Measurements from ENCODE around the gene PM20D1.

The PM20D1 gene

DNA sequence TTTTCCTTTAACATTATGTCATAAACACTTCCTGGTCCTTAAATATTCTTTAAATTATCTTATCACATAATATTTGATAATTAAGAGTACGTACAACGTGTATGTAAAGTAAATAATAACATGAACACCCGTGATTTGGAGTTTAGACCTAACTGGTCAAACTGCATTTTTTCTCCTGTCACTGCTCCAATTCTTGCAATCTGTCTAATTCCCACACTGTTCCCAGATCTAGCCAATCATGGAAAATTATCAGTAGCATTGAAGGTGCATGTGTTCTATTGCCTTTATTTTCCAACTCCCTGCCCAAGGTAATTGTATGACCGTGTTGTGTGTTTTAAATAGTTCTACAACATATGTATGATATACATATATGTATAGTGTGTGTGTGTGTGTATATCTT, 2.1 kb upstream of the PM20D1 start:
- no peak overlapping the region for H3K27ac ChIP-seq
- TF ChIP-seq, protein P1, sequence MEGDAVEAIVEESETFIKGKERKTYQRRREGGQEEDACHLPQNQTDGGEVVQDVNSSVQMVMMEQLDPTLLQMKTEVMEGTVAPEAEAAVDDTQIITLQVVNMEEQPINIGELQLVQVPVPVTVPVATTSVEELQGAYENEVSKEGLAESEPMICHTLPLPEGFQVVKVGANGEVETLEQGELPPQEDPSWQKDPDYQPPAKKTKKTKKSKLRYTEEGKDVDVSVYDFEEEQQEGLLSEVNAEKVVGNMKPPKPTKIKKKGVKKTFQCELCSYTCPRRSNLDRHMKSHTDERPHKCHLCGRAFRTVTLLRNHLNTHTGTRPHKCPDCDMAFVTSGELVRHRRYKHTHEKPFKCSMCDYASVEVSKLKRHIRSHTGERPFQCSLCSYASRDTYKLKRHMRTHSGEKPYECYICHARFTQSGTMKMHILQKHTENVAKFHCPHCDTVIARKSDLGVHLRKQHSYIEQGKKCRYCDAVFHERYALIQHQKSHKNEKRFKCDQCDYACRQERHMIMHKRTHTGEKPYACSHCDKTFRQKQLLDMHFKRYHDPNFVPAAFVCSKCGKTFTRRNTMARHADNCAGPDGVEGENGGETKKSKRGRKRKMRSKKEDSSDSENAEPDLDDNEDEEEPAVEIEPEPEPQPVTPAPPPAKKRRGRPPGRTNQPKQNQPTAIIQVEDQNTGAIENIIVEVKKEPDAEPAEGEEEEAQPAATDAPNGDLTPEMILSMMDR (IDR thresholded peaks at IDR 0.05): no peak
- TF ChIP-seq ZFX (IDR thresholded peaks at IDR 0.05; ENCODE audit: borderline replicate concordance): no peak

DNA sequence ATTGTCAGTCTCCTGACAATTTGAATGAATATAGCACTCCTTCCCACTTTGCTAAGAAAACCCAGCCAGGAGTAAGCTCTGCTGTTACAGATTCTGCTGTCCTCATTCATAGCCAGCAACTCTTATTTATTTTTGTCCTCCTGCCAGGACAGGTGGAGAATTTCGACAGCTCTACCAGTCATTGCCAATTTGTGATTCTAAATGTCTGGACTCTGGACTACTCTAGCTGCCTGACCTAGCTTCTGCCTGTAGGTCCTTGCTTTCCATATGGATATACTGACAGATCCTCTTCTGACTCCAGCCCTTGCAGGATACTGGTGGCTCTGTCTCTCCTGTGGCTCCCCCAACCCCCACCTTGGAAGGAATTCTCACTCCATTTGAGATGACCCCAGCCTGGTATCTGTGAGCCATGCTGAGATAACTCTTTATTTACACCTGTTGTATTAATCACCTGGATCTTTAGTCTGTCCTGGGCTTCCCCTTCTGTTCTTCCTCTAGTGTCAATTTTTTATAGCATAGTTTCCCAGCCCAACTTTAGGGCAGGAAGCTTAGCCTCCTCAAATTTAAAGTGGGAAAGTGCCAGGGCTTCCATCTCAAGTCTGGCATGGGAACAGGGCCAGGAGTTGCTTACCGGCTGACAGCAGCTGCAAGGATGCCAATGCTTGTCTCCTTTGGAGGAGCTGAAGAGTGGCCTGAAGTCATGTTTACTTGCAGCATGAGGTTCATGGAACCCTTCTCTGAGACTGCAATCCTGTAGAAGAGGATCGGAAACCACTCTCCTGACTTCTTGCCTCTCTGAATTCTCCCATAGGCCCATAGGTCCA, 6.7 kb downstream of the PM20D1 start:
- TF ChIP-seq ZFX (IDR thresholded peaks at IDR 0.05; ENCODE audit: borderline replicate concordance): no peak
- TF ChIP-seq, protein P1 (IDR thresholded peaks at IDR 0.05): no peak
- H3K27ac ChIP-seq: no peak overlapping the region

DNA sequence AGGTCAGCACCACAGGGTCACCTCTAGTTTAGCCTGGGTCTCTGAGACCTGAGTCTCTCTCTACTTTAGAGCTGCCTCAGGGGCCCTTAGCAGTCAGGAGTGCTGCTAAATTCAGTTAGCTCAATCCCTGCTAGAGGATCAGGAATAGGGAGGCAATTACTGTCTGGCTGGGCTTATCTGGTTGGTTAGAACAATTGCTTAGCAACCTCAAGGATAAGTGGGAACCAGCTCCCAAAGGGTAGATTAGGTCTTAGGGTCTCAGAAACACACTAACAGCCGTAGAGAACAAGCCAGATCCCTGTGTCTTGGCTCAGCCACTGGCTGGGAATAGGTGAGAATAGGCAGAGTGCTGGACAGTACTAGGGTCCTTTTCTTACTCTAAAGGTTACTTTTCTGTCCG, 7.7 kb downstream of the PM20D1 start:
- TF ChIP-seq ZFX (IDR thresholded peaks at IDR 0.05; ENCODE audit: borderline replicate concordance): no peak
- TF ChIP-seq, protein P1 (IDR thresholded peaks at IDR 0.05): no peak
- no peak overlapping the region for H3K27ac ChIP-seq

DNA sequence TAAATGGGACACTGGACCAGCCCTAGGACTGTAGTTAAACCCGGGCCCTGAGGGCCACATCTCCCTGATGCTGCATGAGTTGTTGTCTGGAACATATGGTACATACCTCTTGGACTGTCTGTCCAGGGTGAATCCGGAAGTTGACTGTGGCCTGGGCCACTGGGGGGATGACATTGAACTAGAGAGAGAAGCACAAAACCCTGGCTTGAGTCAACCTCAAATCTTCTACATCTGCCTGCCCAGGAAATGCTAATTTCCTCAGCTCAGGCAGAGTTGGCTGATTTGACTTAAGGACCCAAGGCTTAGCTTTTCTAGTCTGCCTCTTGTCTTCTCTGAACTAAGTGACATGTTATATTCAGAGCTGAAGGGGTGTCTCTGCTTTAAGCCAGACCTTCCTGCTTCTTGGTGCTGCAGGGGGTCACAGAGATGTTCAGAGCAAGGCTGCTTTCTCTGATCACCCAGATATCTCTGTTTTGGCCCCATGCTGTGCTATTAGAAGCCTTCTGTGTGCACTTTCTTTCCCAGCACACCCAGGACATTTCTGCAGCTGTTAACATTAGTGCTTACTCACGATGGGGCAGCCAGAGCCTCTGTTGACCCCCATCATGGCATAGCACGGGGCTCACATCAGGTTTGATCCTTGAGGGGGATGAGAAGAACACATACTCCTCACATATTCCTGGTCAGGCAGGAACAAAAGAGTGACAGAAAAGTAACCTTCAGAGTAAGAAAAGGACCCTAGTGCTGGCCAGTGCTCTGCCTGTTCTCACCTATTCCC, 9.6 kb downstream of the PM20D1 start:
- no peak overlapping the region for H3K27ac ChIP-seq
- no peak for TF ChIP-seq ZFX (IDR thresholded peaks at IDR 0.05; ENCODE audit: borderline replicate concordance)
- TF ChIP-seq, protein P1 (IDR thresholded peaks at IDR 0.05): no peak

DNA sequence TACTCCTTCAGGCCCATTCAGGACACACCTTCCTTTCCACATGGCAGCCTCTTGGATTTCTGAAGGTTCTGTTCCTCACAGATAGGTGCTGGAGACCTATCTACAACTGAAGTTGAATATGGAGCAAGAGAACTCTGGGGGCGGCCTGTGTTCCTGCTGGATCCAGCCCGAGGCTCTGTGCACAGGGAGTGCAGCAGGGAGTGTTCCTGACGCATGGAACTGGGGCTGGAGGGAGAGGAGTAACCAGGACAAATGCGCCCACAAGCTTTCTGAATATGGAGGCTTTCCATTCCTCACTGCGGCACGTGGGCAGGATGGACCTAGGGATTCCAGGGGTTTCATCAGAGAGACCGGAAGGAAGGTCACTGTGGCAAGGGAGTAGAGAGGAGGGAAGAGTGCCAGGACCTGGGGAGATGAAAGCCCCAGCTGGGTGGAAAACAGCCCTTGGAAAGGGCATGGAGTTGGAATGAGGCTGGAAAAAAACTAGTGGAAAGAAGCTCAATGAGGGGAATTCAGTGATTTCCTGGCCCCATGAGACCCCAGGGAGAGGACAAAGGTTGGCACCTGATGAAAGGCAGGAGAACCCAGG, 12.5 kb downstream of the PM20D1 start:
- TF ChIP-seq ZFX (IDR thresholded peaks at IDR 0.05; ENCODE audit: borderline replicate concordance): no peak
- TF ChIP-seq, protein P1 (IDR thresholded peaks at IDR 0.05): no peak
- no peak overlapping the region for H3K27ac ChIP-seq

DNA sequence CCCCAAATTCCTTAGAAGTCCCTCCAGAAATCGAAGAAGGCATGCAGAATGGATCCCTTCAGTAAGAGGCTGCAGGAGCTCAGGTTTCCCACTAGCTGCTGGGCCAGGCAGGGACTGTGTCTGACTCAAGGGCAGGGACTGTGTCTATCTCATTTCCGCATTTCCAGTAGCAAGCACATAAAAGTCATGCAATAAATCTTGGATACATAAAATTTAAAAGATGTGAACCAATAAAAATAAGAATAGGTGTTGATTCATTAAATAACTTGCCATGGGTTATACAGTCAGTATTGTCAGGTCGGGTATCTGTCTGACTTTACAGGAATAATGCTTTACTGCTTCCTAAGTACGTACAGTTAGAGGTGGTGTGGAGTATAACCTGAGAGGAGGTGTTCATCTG, 15.2 kb downstream of the PM20D1 start:
- TF ChIP-seq ZFX (IDR thresholded peaks at IDR 0.05; ENCODE audit: borderline replicate concordance): no peak
- TF ChIP-seq, protein P1 (IDR thresholded peaks at IDR 0.05): no peak
- no peak overlapping the region for H3K27ac ChIP-seq

Data from 22Rv1 (cell line).